Endothelial cell of umbilical vein (primary cell): ENCODE results near the gene METRN. TPM values are rescaled to one million over a fixed set of nuclear protein-coding genes. Genes with fewer than 3 reads are reported as not detected.

Source experiments
- BruUV-seq: library from RNA; stranded (reverse); fragments of 400-500 nt; replicated peaks from 2 replicates; lab custom pipeline; 2021; lab: Mats Ljungman, UMichigan
- CTCF ChIA-PET: fragments of 300-600, 350-600 bp; sonication (Branson Sonifier 250); formaldehyde crosslinking; loops from one replicate; lab custom pipeline; 2021; ENCODE audit warnings: antibody characterized with exemption, inconsistent platforms; lab: Charles Lee
- POLR2A ChIA-PET: fragments of 300-600, 350-600 bp; sonication (Branson Sonifier 250); formaldehyde crosslinking; loops from one replicate; lab custom pipeline; 2021; ENCODE audit warnings: antibody characterized with exemption, inconsistent platforms; lab: Charles Lee
- DNase-seq: peaks from one replicate; pipeline ENCODE4 v3.0.0-alpha.2; 2011; ENCODE audit warnings: low read depth, low spot score
- FAIRE-seq: peaks from 2 replicates; lab custom pipeline; 2011; peaks lifted over from hg19 to GRCh38; lab: Jason Lieb, UNC
- H2AFZ ChIP-seq: 2 replicates; pipeline ENCODE4 v1.6.0; 2012; ENCODE audit warnings: low read depth, low read length, control low read depth, inconsistent platforms
- H3K27ac ChIP-seq: 2 replicates; pipeline ENCODE4 v1.5.1; 2011; ENCODE audit warnings: low read depth, mild to moderate bottlenecking, control low read depth, low read length, moderate library complexity; ENCODE audit not compliant: insufficient read depth
- H3K27me3 ChIP-seq, 2 experiments: 2 replicates each; pipeline versions ENCODE4 v1.6.0 to v1.6.1; 2011; ENCODE audit warnings: low read length in 2 of 2, mixed read lengths in 1 of 2; ENCODE audit not compliant: control insufficient read depth in 2 of 2, insufficient read depth in 2 of 2
- H3K36me3 ChIP-seq, 2 experiments: 2 replicates in 1 of 2; 3 replicates in 1 of 2; pipeline ENCODE4 v1.5.1; 2011; ENCODE audit warnings: low read length in 2 of 2, mild to moderate bottlenecking in 1 of 2, moderate library complexity in 1 of 2; ENCODE audit not compliant: control insufficient read depth in 2 of 2, insufficient read depth in 2 of 2; ENCODE audit errors: extremely low read depth in 1 of 2
- H3K4me1 ChIP-seq: 3 replicates; pipeline ENCODE4 v1.5.1; 2011; ENCODE audit warnings: mild to moderate bottlenecking, low read length; ENCODE audit not compliant: control insufficient read depth, insufficient read depth; ENCODE audit errors: extremely low read depth
- H3K4me2 ChIP-seq: 2 replicates; pipeline ENCODE4 v1.6.1; 2011; ENCODE audit warnings: low read length, control low read depth, mixed read lengths; ENCODE audit not compliant: insufficient read depth
- H3K4me3 ChIP-seq, 3 experiments: fragments of 200-600 bp in 1 of 3; sonication (generic), shearing (Covaris generic) in 1 of 3; replicated peaks in 1 of 3; 2 replicates each; pipeline ENCODE4 v1.5.1; 2011 to 2016; ENCODE audit warnings: control low read depth in 3 of 3, low read length in 3 of 3, mild to moderate bottlenecking in 2 of 3, inconsistent platforms in 1 of 3, low read depth in 1 of 3, moderate library complexity in 1 of 3; ENCODE audit not compliant: insufficient read depth in 1 of 3
- H3K79me2 ChIP-seq: 2 replicates; pipeline ENCODE4 v1.6.0; 2012; ENCODE audit warnings: low read length, inconsistent platforms; ENCODE audit not compliant: control insufficient read depth, insufficient read depth
- H3K9ac ChIP-seq: replicated peaks from 2 replicates; pipeline ENCODE3; 2011; ENCODE audit warnings: low read length, control low read depth; ENCODE audit not compliant: insufficient read depth; ENCODE audit errors: extremely low read depth
- H3K9me1 ChIP-seq: replicated peaks from 3 replicates; pipeline ENCODE4 v1.6.0; 2011; ENCODE audit warnings: mild to moderate bottlenecking, low read length; ENCODE audit not compliant: control insufficient read depth, insufficient read depth; ENCODE audit errors: extremely low read depth
- H3K9me3 ChIP-seq: replicated peaks from 2 replicates; pipeline ENCODE4 v1.5.1; 2012; ENCODE audit warnings: low read length, inconsistent platforms; ENCODE audit not compliant: control insufficient read depth, insufficient read depth
- H4K20me1 ChIP-seq: replicated peaks from 2 replicates; pipeline ENCODE3; 2011; ENCODE audit warnings: mild to moderate bottlenecking, low read length; ENCODE audit not compliant: control insufficient read depth, insufficient read depth; ENCODE audit errors: extremely low read depth
- CTCF ChIP-seq, 2 donors: IDR thresholded peaks; 1 replicate in 1 of 2; 2 replicates in 1 of 2; pipeline ENCODE4 v1.5.1; 2011; ENCODE audit warnings: low read length in 2 of 2, mild to moderate bottlenecking in 2 of 2, moderate library complexity in 2 of 2, control low read depth in 1 of 2, inconsistent platforms in 1 of 2, low read depth in 1 of 2; ENCODE audit not compliant: insufficient read depth in 1 of 2; ENCODE audit errors: extremely low read depth in 1 of 2
- EZH2 ChIP-seq: IDR thresholded peaks from 2 replicates; pipeline ENCODE4 v1.6.1; 2012; ENCODE audit warnings: borderline replicate concordance, low read depth, mild to moderate bottlenecking, moderate library complexity, low read length, inconsistent platforms; ENCODE audit not compliant: severe bottlenecking
- FOS ChIP-seq: IDR thresholded peaks from 2 replicates; pipeline ENCODE4 v1.6.1; 2011; ENCODE audit warnings: mild to moderate bottlenecking, low read length, moderate library complexity, borderline replicate concordance; ENCODE audit not compliant: insufficient read depth
- GATA2 ChIP-seq: IDR thresholded peaks from 2 replicates; pipeline ENCODE4 v1.7.0; 2011; ENCODE audit warnings: low read depth, mild to moderate bottlenecking, moderate library complexity, mixed read lengths, low read length; ENCODE audit not compliant: insufficient read length, insufficient read depth
- MYC ChIP-seq: IDR thresholded peaks from one replicate; pipeline ENCODE4 v1.6.1; 2011; ENCODE audit warnings: mild to moderate bottlenecking, low read depth, low read length
- POLR2AphosphoS5 ChIP-seq: IDR thresholded peaks from 2 replicates; pipeline ENCODE4 v1.6.1; 2012; ENCODE audit warnings: low read depth, mild to moderate bottlenecking, control low read depth, low read length, moderate library complexity; ENCODE audit not compliant: insufficient read depth
- dilution Hi-C: fragments of 300-500 bp; cut with MboI; formaldehyde crosslinking; loops from one replicate; pipeline ENCODE4 v1.15.0; 2019; ENCODE audit warnings: low sequenced_read_pairs; ENCODE audit not compliant: extremely low pct_ligation_motif_present
- intact Hi-C: fragments of 100-400 bp; cut with micrococcal nuclease; formaldehyde crosslinking; loops from one replicate; pipeline ENCODE4 v1.10.0; 2022
- polyA plus RNA-seq, 4 experiments: library from polyadenylated mRNA; depleted of rRNA in 3 of 4; stranded (reverse) in 3 of 4; unstranded in 1 of 4; fragments of >200 nt; gene quantifications; 2 replicates each; pipeline versions ENCODE4 v1.2.1 to v1.2.3, GENCODE V29; 2011 to 2012; ENCODE audit warnings: missing spikeins in 1 of 4
- total RNA-seq: library from RNA; stranded (reverse); gene quantifications from 2 replicates; pipeline ENCODE4 v1.2.3, GENCODE V29; 2021
- TF ChIP-seq, protein P1 (sequence below): IDR thresholded peaks from 2 replicates; pipeline ENCODE4 v1.6.1; 2011; ENCODE audit not compliant: insufficient read depth, insufficient read length

Gene METRN
- total and polyA plus RNA-seq, 2 donors (not counting 3 experiments of a cell fraction or from before 2014, with no cell fraction given), result 10.0 to 16.1 TPM

DNA sequence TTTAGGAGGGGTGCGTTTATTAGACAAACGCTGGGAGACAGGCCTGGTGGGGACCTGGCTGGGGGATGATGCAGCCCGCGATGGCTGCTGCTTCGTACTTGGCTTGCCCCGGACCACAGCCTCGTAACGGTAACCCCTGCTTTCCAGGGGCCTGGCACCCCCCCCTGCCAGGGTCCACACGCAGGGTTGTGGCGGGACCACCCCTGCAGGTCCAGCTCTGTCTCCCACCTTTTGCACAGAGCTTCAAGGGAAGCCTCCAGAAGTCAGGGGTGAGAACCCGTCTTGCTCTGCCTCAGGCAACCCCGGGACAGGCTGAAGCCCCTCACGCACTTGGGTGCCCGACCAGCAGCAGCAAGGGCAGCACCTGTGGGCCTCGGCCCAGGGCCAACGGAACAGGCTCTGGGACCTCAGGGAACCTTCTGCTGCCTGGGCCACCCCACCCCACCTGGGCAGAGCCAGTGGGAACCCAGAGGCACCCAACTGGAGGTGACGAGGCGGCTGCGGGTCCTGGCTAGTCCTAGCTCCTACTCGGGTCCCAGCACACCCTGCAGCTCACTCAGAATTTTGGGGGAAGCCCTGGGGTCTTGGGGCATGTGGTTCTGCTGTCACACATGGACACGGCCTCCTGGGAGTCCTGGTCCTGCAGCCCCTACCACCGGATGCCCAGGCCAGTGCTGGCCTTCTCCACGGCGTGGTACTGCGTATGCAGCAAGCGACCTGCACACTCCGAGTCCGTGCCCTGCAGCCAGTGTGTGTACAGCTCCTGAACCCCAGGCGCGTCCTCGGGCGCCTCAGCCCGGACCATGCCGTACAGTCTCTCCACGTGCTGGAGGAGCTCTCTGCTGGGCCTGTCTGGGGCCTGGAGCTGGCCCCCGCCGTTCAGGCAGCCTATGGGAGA lies 15.1 kb downstream of the METRN start:
- DNase-seq (no peak), FAIRE-seq (no peak)
- Histone ChIP-seq H3K79me2 (no peaks in the 10 kb centered on the region), H3K9me1 (no peaks in the 10 kb centered on the region), H3K4me3 (no peak overlapping the region), H3K9ac (no peak overlapping the region), H3K4me2 (no peak overlapping the region), H3K4me1 (peaks cover 13% of the 10 kb centered on the region), H3K36me3 (peaks cover 4 to 19% of the 10 kb centered on the region in 2 experiments), H4K20me1 (no peaks in the 10 kb centered on the region), H3K9me3 (no peaks in the 10 kb centered on the region), H3K27me3 (no peaks in the 10 kb centered on the region), H3K27ac (no peak overlapping the region), H2AFZ (no peak overlapping the region)
- POLR2A ChIA-PET, result no interaction called here
- no TSS peak for BruUV-seq
- dilution Hi-C loops (no loop called here), intact Hi-C loops (loop anchor here (2.0 kb wide), 1 partner anchor 15 kb away; the partner anchor contains the start of gene METRN)
- TF ChIP-seq MYC (no peak), POLR2AphosphoS5 (no peak), EZH2 (no peak), CTCF (IDR thresholded peaks at IDR 0.05; ENCODE audit: extremely low read depth in 1 of 2, insufficient read depth in 1 of 2, low read depth in 1 of 2, low read length in 2 of 2) (no peak), GATA2 (no peak), FOS (no peak)
- TF ChIP-seq, protein P1, sequence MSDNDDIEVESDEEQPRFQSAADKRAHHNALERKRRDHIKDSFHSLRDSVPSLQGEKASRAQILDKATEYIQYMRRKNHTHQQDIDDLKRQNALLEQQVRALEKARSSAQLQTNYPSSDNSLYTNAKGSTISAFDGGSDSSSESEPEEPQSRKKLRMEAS, result no peak
- CTCF ChIA-PET, result interaction anchor here (1.0 to 1.9 kb wide), 2 partner anchors 10 to 58 kb away, joined by 3 to 5 read pairs; partner anchors contain the start of genes ANTKMT, CHTF18 and RPUSD1
